ENCODE measurements around the gene TREX2.

Gene TREX2

GRCh38 chrX:153454901-153455550, 9.2 kb upstream of the TREX2 start:
- DNase-seq = no peak

GRCh38 chrX:153450949-153451277, 5.1 kb upstream of the TREX2 start:
- no peak for DNase-seq

GRCh38 chrX:153450114-153450948, 4.5 kb upstream of the TREX2 start:
- no peak for DNase-seq

GRCh38 chrX:153449368-153450113, 3.7 kb upstream of the TREX2 start:
- no peak for DNase-seq

GRCh38 chrX:153448556-153449367, 2.9 kb upstream of the TREX2 start:
- DNase-seq = no peak

- no peak for DNase-seq
Measured at GRCh38 chrX:153447581-153447960, 1.7 kb upstream of the TREX2 start.

- no peak for DNase-seq
Measured at GRCh38 chrX:153446950-153447580, 1.2 kb upstream of the TREX2 start.

- no peak for DNase-seq
Measured at GRCh38 chrX:153446636-153446936, 730 bp upstream of the TREX2 start.

- DNase-seq = no peak
Measured at GRCh38 chrX:153445106-153445855, 575 bp downstream of the TREX2 start.

GRCh38 chrX:153444333-153445011, 1.4 kb downstream of the TREX2 start:
- no peak for DNase-seq

GRCh38 chrX:153443476-153444332, 2.2 kb downstream of the TREX2 start:
- DNase-seq = no peak

GRCh38 chrX:153442463-153442862, 3.4 kb downstream of the TREX2 start:
- DNase-seq = no peak

- no peak for DNase-seq
Measured at GRCh38 chrX:153441981-153442380, 3.9 kb downstream of the TREX2 start.

- DNase-seq = no peak
Measured at GRCh38 chrX:153441296-153441695, 4.6 kb downstream of the TREX2 start.

- DNase-seq = no peak
Measured at GRCh38 chrX:153440556-153441135, 5.2 kb downstream of the TREX2 start.

- DNase-seq = no peak
Measured at GRCh38 chrX:153439977-153440376, 5.9 kb downstream of the TREX2 start.

- DNase-seq = no peak
Measured at GRCh38 chrX:153438532-153438931, 7.3 kb downstream of the TREX2 start.

- no peak for DNase-seq
Measured at GRCh38 chrX:153435845-153436244, 10.0 kb downstream of the TREX2 start.

GRCh38 chrX:153434801-153435200, 11.1 kb downstream of the TREX2 start:
- DNase-seq = no peak

- DNase-seq = no peak
Measured at GRCh38 chrX:153433781-153434285, 12.0 kb downstream of the TREX2 start.
